WTC11 (cell line): Measurements from ENCODE around the gene SYNGR3.

Experiments
- ATF1 ChIP-seq: sonication (generic); formaldehyde crosslinking; IDR thresholded peaks from 2 replicates; pipeline ENCODE4 v1.8.1; 2023; ENCODE audit warnings: mild to moderate bottlenecking, moderate library complexity, missing genetic modification reagents
- CTCF ChIP-seq: fragments of 200-600 bp; IDR thresholded peaks from 2 replicates; pipeline ENCODE4 v1.8.0; 2022; ENCODE audit warnings: antibody characterized with exemption
- FOXK1 ChIP-seq: sonication (generic); formaldehyde crosslinking; IDR thresholded peaks from 2 replicates; pipeline ENCODE4 v1.8.0; 2022; ENCODE audit warnings: mild to moderate bottlenecking, moderate library complexity, missing genetic modification reagents
- HMGA2 ChIP-seq: fragments of 250-450 bp; sonication (Bioruptor Pico); IDR thresholded peaks from 2 replicates; pipeline ENCODE4 v1.4.0; 2021; ENCODE audit warnings: mild to moderate bottlenecking, moderate library complexity
- IRF2 ChIP-seq: sonication (generic); formaldehyde crosslinking; IDR thresholded peaks from 2 replicates; pipeline ENCODE4 v1.8.0; 2022; ENCODE audit warnings: low read depth, missing genetic modification reagents, borderline replicate concordance
- KAT7 ChIP-seq: sonication (generic); formaldehyde crosslinking; IDR thresholded peaks from 2 replicates; pipeline ENCODE4 v1.8.1; 2023; ENCODE audit warnings: missing genetic modification reagents, mild to moderate bottlenecking, borderline replicate concordance
- MLX ChIP-seq: sonication (generic); formaldehyde crosslinking; IDR thresholded peaks from 2 replicates; pipeline ENCODE4 v1.8.1; 2023; ENCODE audit warnings: mild to moderate bottlenecking, missing genetic modification reagents, moderate library complexity
- OVOL2 ChIP-seq: fragments of 250-450 bp; sonication (Bioruptor Pico); IDR thresholded peaks from 2 replicates; pipeline ENCODE4 v1.9.0; 2021; ENCODE audit warnings: mild to moderate bottlenecking, borderline replicate concordance
- RELA ChIP-seq: sonication (generic); formaldehyde crosslinking; IDR thresholded peaks from 2 replicates; pipeline ENCODE4 v1.8.1; 2022; ENCODE audit warnings: missing genetic modification reagents, mild to moderate bottlenecking, borderline replicate concordance
- TCF7 ChIP-seq: sonication (generic); formaldehyde crosslinking; IDR thresholded peaks from 2 replicates; pipeline ENCODE4 v1.8.0; 2022; ENCODE audit warnings: mild to moderate bottlenecking, low read depth, missing genetic modification reagents, moderate library complexity
- ZNF263 ChIP-seq: sonication (generic); formaldehyde crosslinking; IDR thresholded peaks from 2 replicates; pipeline ENCODE4 v1.8.1; 2022; ENCODE audit warnings: low read depth, mild to moderate bottlenecking, moderate library complexity, missing genetic modification reagents
- ZNF423 ChIP-seq: fragments of 250-450 bp; sonication (Bioruptor Pico); IDR thresholded peaks from 2 replicates; pipeline ENCODE4 v2.1.2; 2022; ENCODE audit warnings: mild to moderate bottlenecking, moderate library complexity
- TF ChIP-seq, protein P1 (sequence below): sonication (generic); formaldehyde crosslinking; IDR thresholded peaks from 2 replicates; pipeline ENCODE4 v1.8.1; 2022; ENCODE audit warnings: missing genetic modification reagents, borderline replicate concordance
- TF ChIP-seq, protein P2 (sequence below): sonication (generic); formaldehyde crosslinking; IDR thresholded peaks from 2 replicates; pipeline ENCODE4 v1.8.0; 2022; ENCODE audit warnings: mild to moderate bottlenecking, missing genetic modification reagents

GRCh38 chr16:1982991-1983543 is 6.7 kb upstream of the SYNGR3 start:
- TF ChIP-seq IRF2 (CRISPR knock-in tag), result no peak
- TF ChIP-seq CTCF, result no peak
- no peak for TF ChIP-seq FOXK1 (CRISPR knock-in tag)
- TF ChIP-seq, protein P1, sequence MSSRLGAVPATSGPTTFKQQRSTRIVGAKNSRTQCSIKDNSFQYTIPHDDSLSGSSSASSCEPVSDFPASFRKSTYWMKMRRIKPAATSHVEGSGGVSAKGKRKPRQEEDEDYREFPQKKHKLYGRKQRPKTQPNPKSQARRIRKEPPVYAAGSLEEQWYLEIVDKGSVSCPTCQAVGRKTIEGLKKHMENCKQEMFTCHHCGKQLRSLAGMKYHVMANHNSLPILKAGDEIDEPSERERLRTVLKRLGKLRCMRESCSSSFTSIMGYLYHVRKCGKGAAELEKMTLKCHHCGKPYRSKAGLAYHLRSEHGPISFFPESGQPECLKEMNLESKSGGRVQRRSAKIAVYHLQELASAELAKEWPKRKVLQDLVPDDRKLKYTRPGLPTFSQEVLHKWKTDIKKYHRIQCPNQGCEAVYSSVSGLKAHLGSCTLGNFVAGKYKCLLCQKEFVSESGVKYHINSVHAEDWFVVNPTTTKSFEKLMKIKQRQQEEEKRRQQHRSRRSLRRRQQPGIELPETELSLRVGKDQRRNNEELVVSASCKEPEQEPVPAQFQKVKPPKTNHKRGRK, result no peak
- TF ChIP-seq, protein P2, sequence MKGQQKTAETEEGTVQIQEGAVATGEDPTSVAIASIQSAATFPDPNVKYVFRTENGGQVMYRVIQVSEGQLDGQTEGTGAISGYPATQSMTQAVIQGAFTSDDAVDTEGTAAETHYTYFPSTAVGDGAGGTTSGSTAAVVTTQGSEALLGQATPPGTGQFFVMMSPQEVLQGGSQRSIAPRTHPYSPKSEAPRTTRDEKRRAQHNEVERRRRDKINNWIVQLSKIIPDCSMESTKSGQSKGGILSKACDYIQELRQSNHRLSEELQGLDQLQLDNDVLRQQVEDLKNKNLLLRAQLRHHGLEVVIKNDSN (CRISPR knock-in tag), result no peak
- no peak for TF ChIP-seq HMGA2 (CRISPR knock-in tag)
- TF ChIP-seq KAT7 (CRISPR knock-in tag), result no peak
- no peak for TF ChIP-seq TCF7 (CRISPR knock-in tag)
- no peak for TF ChIP-seq ZNF263
- no peak for TF ChIP-seq MLX (CRISPR knock-in tag)
- no peak for TF ChIP-seq ATF1 (CRISPR knock-in tag)
- TF ChIP-seq RELA (CRISPR knock-in tag), result no peak
- no peak for TF ChIP-seq ZNF423
- TF ChIP-seq OVOL2 (CRISPR knock-in tag), result no peak
